BLaER1 treated with 17β-estradiol and CSF1 and Interleukin-3, amounts not matched to agents 10 nM and 100 nM (cell line): ENCODE data around the gene SNX20.

ENCODE experiments used
- H3K27ac ChIP-seq, 11 experiments: shearing (Covaris generic); formaldehyde crosslinking; 2 replicates each; pipeline ENCODE4 v1.8.1; 2022
- H3K27me3 ChIP-seq, 11 experiments: shearing (Covaris generic); formaldehyde crosslinking; 2 replicates each; pipeline ENCODE4 v1.8.1; 2022
- H3K36me3 ChIP-seq, 11 experiments: shearing (Covaris generic); formaldehyde crosslinking; 2 replicates each; pipeline ENCODE4 v1.8.1; 2022
- H3K4me1 ChIP-seq, 10 experiments: shearing (Covaris generic); formaldehyde crosslinking; 2 replicates each; pipeline ENCODE4 v1.8.1; 2022
- H3K4me2 ChIP-seq, 11 experiments: shearing (Covaris generic); formaldehyde crosslinking; 2 replicates each; pipeline ENCODE4 v1.8.1; 2022
- H3K4me3 ChIP-seq, 10 experiments: shearing (Covaris generic); formaldehyde crosslinking; 2 replicates each; pipeline ENCODE4 v1.8.1; 2022
- H3K9ac ChIP-seq, 11 experiments: shearing (Covaris generic); formaldehyde crosslinking; 2 replicates each; pipeline ENCODE4 v1.8.1; 2022
- H3K9me3 ChIP-seq, 11 experiments: shearing (Covaris generic); formaldehyde crosslinking; replicated peaks in 1 of 11; 2 replicates each; pipeline ENCODE4 v1.8.1; 2022
- H4K20me1 ChIP-seq, 11 experiments: shearing (Covaris generic); formaldehyde crosslinking; 2 replicates each; pipeline ENCODE4 v1.8.1; 2022
- Cebpa-rat ChIP-seq, 11 experiments: shearing (Covaris generic); IDR thresholded peaks; 2 replicates each; pipeline ENCODE4 v1.8.1; 2022

SNX20 gene

GRCh38 chr16:50641818-50642187, 39.3 kb downstream of the SNX20 start:
- no peak overlapping the region for H3K4me2 ChIP-seq
- H3K27me3 ChIP-seq = no peaks in the 10 kb centered on the region
- H3K27ac ChIP-seq = no peak overlapping the region
- no peak for TF ChIP-seq Cebpa-rat (IDR thresholded peaks at IDR 0.05)
- H3K9me3 ChIP-seq = no peaks in the 10 kb centered on the region
- peaks cover 0 to 22% (median 7%) of the 10 kb centered on the region in 10 experiments; a peak in 11 of 20 replicates for H3K4me1 ChIP-seq
- no peaks in the 10 kb centered on the region for H4K20me1 ChIP-seq
- no peaks in the 10 kb centered on the region for H3K36me3 ChIP-seq
- no peak overlapping the region for H3K4me3 ChIP-seq
- no peak overlapping the region for H3K9ac ChIP-seq

DNA sequence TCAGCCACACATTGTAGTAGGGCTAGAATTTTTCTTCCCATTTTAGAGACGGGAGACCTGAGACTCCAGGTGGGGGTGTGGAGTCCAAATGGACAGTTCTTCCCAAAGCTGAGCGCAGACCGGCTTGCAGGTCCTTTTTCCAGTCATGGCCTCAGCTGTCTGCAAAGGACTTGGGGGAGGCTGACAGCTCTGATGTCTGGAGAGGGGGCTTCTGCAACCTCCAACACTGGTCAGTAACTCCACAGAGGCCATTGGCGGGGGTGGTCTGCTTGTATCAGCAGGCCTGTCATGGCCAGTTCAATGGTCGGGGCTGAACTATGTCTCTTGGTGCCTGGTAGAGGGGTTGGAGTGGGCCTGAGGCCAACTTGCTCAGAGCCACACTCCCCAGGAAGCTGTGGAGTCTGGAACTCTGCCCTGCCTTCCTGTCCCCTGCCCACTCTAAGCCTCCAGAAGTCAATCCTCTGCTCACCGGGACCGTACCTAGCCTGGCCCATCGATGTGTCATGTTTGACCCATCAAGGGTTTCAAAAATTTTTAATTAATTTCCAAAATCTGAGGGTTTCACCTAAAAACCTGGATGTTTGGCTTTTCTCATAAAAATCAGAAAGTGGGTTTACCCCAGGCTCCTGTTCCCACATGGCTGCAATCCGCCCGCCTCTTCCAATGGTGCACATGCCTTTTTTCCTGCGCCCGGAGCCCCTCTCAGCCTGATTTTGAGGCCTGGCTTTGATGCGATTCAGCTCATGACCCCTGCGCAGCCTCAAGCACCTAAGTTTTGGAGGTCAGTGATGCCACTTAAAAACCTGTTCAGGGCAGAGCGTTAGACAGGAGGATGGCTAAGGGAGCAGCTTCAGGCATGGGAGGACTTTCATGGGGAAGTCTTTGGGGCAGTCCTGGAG, 39.9 kb downstream of the SNX20 start:
- H3K36me3 ChIP-seq = no peaks in the 10 kb centered on the region

DNA sequence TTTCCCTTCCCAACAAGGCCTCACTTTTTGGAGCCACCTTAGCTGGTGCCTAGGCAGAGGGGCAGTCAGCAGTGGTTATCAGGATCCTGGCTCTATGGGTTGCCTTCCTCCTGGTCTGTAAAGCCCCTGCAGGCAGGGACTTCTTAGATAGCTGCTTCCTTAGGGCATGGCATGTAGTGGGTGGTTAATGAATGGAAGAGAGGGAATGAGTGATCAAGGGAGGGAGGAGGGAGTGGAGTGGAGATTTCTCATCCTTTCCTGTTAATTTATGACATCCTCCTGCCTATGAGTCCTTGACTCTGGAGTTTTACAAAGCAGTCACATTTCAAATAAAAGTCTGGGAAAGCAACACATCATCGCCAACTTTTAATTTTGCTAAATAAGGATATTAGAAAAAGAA, 40.7 kb downstream of the SNX20 start:
- no peak overlapping the region for H3K4me3 ChIP-seq
- H4K20me1 ChIP-seq = no peaks in the 10 kb centered on the region; a peak in 1 of 22 replicates
- TF ChIP-seq Cebpa-rat (IDR thresholded peaks at IDR 0.05) = no peak
- no peak overlapping the region for H3K4me2 ChIP-seq
- H3K27me3 ChIP-seq = no peaks in the 10 kb centered on the region
- no peaks in the 10 kb centered on the region for H3K9me3 ChIP-seq
- H3K9ac ChIP-seq = no peak overlapping the region
- no peaks in the 10 kb centered on the region for H3K36me3 ChIP-seq
- no peak overlapping the region for H3K27ac ChIP-seq
- H3K4me1 ChIP-seq = peaks cover 0 to 28% (median 13%) of the 10 kb centered on the region in 10 experiments; a peak in 12 of 20 replicates

More for the DNA sequence above, 39.9 kb downstream of the SNX20 start:
- TF ChIP-seq Cebpa-rat (IDR thresholded peaks at IDR 0.05) = no peak
- Histone ChIP-seq H3K9ac (no peak overlapping the region), H4K20me1 (no peaks in the 10 kb centered on the region), H3K27ac (no peak overlapping the region), H3K4me1 (peaks cover 0 to 22% (median 7%) of the 10 kb centered on the region in 10 experiments; a peak in 11 of 20 replicates), H3K4me2 (no peak overlapping the region), H3K9me3 (no peaks in the 10 kb centered on the region), H3K27me3 (no peaks in the 10 kb centered on the region), H3K4me3 (no peak overlapping the region)

DNA sequence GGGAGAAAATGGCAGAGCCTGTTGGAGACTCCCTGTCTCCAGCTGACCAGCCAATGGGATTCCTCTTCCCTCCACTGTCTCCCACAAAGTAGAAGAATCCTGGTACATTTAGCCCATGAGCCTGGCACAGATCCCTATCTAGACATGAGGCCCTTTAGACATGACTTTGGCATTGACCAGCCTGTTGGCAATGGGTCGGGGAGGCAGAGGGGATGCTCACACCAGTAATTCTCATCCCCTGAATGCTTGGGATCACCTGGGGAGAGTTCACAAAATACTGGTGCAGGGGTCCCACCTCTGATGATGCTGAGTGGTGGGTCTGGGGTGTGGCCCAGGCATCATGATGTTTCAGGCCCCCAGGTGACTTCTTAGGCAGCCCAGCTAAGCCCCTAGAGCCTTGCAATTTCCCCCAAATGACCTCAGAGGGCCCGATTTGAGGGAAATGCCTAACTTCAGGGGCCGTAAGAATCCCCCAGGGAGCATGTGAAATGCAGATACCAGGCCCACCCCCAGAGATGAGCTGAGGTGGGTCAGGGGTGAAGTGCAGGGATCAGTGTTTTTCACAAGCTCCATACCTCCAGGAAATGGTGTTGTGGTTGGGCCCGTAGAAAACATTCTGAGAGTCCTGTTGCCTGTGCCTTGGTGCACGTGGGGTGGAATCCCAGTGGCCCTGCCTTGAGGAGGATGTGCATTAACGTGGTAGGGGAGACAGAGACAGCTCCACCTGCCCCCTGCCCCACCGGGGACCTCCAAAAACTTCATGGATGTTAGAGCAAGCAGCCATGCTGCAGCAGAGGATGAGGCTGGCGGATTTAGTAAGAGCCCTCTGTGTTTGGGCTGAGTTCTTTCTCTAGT, 42.1 kb downstream of the SNX20 start:
- H3K4me3 ChIP-seq = no peak overlapping the region
- no peaks in the 10 kb centered on the region; a peak in 1 of 22 replicates for H4K20me1 ChIP-seq
- peaks cover 0 to 36% (median 19%) of the 10 kb centered on the region in 10 experiments; a peak in 12 of 20 replicates for H3K4me1 ChIP-seq
- no peak for TF ChIP-seq Cebpa-rat (IDR thresholded peaks at IDR 0.05)
- no peaks in the 10 kb centered on the region for H3K9me3 ChIP-seq
- H3K9ac ChIP-seq = peak overlapping the region in 1 of 11 experiments; percentile 2; a peak in 1 of 22 replicates
- H3K36me3 ChIP-seq = no peaks in the 10 kb centered on the region
- peak overlapping the region in 7 of 11 experiments; percentile 2 to 50 (median 41); a peak in 11 of 22 replicates for H3K4me2 ChIP-seq
- H3K27me3 ChIP-seq = no peaks in the 10 kb centered on the region
- H3K27ac ChIP-seq = no peak overlapping the region

DNA sequence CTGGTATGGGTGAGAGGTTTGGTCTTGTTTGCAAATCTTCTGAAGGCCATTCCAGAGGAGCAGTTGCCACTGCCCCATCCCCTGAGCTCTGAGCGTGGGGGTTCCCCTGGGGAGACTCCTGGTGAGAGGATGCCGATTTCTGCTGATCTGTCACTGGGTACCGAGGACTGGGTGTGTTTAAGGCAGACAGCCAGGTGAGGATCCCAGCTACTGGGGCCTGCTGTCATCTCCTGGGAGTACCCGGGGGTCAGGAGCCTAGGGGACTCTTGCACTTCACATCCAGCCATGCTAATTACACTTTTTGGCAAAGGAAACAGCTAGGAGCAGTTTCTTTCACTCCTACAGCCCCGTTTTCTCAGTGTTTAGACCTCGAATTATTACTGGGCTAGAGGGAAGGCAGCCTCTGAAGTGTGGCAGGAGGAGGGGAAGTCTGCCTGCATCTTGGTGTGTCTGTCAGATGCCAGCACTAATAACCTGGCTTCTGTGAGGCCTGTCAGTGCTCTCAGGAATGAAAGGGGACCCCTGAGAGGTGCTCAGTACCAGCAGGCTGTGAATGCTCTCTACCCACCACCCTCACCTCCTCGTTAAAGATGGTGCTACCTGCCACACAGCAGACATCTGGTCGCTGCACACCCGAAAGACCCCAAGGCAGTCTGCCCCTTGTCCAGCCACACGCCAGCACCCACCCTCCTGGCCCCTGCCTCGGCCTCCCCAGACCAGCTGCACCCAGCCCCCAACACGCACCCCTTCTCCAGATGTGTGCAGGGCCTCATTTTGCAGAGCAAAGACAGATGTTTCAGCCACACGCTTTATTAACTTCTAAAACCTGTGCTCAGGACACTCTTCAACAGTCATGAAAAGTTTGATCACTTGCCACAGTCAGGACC, 43.2 kb downstream of the SNX20 start:
- TF ChIP-seq Cebpa-rat (IDR thresholded peaks at IDR 0.05) = no peak
- Histone ChIP-seq H3K9me3 (no peaks in the 10 kb centered on the region), H3K36me3 (no peaks in the 10 kb centered on the region), H3K27me3 (no peaks in the 10 kb centered on the region), H3K9ac (no peak overlapping the region; a peak in 1 of 22 replicates), H4K20me1 (no peaks in the 10 kb centered on the region; a peak in 1 of 22 replicates), H3K4me1 (peaks cover 0 to 36% (median 19%) of the 10 kb centered on the region in 10 experiments; a peak in 12 of 20 replicates), H3K27ac (no peak overlapping the region), H3K4me3 (no peak overlapping the region), H3K4me2 (peak overlapping the region in 2 of 11 experiments; percentile 25 to 36; a peak in 3 of 22 replicates)

- H3K4me1 ChIP-seq = peaks cover 0 to 36% (median 19%) of the 10 kb centered on the region in 10 experiments; a peak in 12 of 20 replicates
- no peak overlapping the region for H3K4me2 ChIP-seq
- H3K36me3 ChIP-seq = no peaks in the 10 kb centered on the region
- TF ChIP-seq Cebpa-rat (IDR thresholded peaks at IDR 0.05) = no peak
- no peaks in the 10 kb centered on the region; a peak in 1 of 22 replicates for H4K20me1 ChIP-seq
- no peak overlapping the region for H3K4me3 ChIP-seq
- H3K27ac ChIP-seq = no peak overlapping the region
- no peak overlapping the region for H3K9ac ChIP-seq
- H3K9me3 ChIP-seq = no peaks in the 10 kb centered on the region
- no peaks in the 10 kb centered on the region for H3K27me3 ChIP-seq
Observed at GRCh38 chr16:50636753-50637374, 44.2 kb downstream of the SNX20 start.

- Histone ChIP-seq H3K27ac (no peak overlapping the region), H3K4me2 (peak overlapping the region in 8 of 11 experiments; percentile 9 to 53 (median 24); a peak in 14 of 22 replicates), H3K9me3 (no peaks in the 10 kb centered on the region), H3K9ac (no peak overlapping the region), H3K4me3 (no peak overlapping the region), H3K36me3 (no peaks in the 10 kb centered on the region), H3K27me3 (no peaks in the 10 kb centered on the region), H3K4me1 (peaks cover 0 to 36% (median 19%) of the 10 kb centered on the region in 10 experiments; a peak in 12 of 20 replicates), H4K20me1 (no peaks in the 10 kb centered on the region; a peak in 1 of 22 replicates)
- no peak for TF ChIP-seq Cebpa-rat (IDR thresholded peaks at IDR 0.05)
Observed at GRCh38 chr16:50635505-50636392, 45.4 kb downstream of the SNX20 start.
